Measurements from ENCODE around the gene ZBP1. TPM values are rescaled to one million over a fixed set of nuclear protein-coding genes. Genes with fewer than 3 reads are reported as not detected.

The ZBP1 gene
- total RNA-seq, 6 donors from 2014 or later, result 3.2 to 9.4 (median 4.8) TPM

DNA sequence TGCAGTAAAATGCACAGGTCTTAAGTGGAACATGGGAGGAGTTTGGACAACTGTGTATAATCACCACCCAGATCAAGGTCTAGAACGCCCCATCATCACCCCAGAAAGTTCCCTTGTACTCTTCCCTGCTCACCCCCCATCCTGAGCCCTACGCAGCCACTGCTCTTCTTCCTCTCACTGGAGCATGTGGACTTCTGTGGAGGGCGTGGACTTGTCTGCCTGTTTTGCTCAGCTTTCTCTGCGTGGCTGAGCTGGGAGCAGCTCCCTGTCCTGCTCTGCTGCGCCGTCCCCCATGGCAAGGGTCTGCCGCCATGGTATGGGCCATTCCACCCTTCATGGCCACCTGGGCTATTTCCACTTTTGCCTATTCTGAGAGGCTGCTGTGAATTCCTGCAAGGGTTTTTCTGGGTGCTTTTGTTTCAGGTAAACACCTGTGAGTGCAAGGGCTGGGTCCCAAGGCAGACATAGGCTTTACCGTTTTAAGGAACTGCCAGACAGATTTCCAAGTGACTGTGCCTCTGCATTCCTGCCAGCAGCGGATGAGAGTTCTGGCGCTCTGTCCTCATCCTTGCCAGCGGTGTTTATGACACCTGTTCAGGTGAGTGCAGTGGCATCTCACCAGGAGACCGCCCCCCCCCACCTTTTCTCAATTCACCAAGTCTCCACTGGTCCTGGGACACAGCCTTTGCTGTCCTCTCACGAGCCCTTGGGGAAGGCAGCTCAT is 39.6 kb downstream of the ZBP1 start:
- Histone ChIP-seq H3K27me3 (peaks cover 0 to 3% (median 1%) of the 10 kb centered on the region in 4 donors), H3K4me3 (no peak overlapping the region), H3K27ac (no peak overlapping the region), H3K9me3 (no peaks in the 10 kb centered on the region), H3K4me1 (peaks cover 19 to 26% (median 22%) of the 10 kb centered on the region in 4 donors), H3K36me3 (no peaks in the 10 kb centered on the region)
- TF ChIP-seq, protein P1, sequence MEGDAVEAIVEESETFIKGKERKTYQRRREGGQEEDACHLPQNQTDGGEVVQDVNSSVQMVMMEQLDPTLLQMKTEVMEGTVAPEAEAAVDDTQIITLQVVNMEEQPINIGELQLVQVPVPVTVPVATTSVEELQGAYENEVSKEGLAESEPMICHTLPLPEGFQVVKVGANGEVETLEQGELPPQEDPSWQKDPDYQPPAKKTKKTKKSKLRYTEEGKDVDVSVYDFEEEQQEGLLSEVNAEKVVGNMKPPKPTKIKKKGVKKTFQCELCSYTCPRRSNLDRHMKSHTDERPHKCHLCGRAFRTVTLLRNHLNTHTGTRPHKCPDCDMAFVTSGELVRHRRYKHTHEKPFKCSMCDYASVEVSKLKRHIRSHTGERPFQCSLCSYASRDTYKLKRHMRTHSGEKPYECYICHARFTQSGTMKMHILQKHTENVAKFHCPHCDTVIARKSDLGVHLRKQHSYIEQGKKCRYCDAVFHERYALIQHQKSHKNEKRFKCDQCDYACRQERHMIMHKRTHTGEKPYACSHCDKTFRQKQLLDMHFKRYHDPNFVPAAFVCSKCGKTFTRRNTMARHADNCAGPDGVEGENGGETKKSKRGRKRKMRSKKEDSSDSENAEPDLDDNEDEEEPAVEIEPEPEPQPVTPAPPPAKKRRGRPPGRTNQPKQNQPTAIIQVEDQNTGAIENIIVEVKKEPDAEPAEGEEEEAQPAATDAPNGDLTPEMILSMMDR (IDR thresholded peaks at IDR 0.05), result no peak
- TF ChIP-seq EP300 (IDR thresholded peaks at IDR 0.05), result no peak
- no peak for TF ChIP-seq POLR2A (IDR thresholded peaks at IDR 0.05)
- TF ChIP-seq POLR2AphosphoS5 (IDR thresholded peaks at IDR 0.05), result no peak
- DNase-seq (no peak), ATAC-seq (ENCODE audit: low FRiP score in 2 of 2) (no peak)
- WGBS, 2 donors, result 77 to 81% methylated on average over 12 of the region's 13 CpGs

DNA sequence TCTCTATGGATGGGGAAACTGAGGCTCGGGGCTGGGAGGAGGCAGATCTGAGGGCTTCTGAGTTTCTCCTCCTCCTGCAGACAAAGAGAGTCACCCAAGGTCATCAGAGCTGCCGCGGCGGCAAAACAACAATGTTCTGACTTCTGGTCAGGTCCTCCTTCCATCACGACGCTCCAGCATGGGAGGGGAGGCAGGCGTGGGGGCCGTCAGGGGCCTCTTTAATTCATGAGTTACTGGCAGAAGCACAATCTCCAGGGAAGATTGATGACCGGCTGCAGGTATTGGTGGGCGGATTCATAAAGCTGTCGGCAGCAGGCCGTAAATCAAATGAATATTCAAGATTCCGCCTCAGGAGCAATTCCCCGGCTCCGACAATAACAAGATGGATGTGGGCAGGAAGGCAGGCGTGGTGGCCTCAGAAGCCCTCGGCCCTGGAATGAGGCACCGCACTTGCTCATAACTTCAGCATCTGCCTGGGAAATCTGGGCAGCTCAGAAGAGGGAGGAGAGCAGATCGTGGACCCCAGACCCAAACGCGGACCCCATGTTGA is 40.3 kb downstream of the ZBP1 start:
- TF ChIP-seq POLR2AphosphoS5 (IDR thresholded peaks at IDR 0.05) (no peak), POLR2A (IDR thresholded peaks at IDR 0.05) (no peak), EP300 (IDR thresholded peaks at IDR 0.05) (no peak)
- TF ChIP-seq, protein P1 (IDR thresholded peaks at IDR 0.05), result no peak
- DNase-seq (no peak), ATAC-seq (ENCODE audit: low FRiP score in 2 of 2) (no peak)
- Histone ChIP-seq H3K4me1 (peaks cover 19 to 26% (median 22%) of the 10 kb centered on the region in 4 donors), H3K36me3 (no peaks in the 10 kb centered on the region), H3K27ac (no peak overlapping the region), H3K27me3 (peaks cover 0 to 3% (median 1%) of the 10 kb centered on the region in 4 donors), H3K9me3 (no peaks in the 10 kb centered on the region), H3K4me3 (no peak overlapping the region)
- 34 to 40% methylated on average over 16 to 21 of the region's 21 CpGs for WGBS, 2 donors

DNA sequence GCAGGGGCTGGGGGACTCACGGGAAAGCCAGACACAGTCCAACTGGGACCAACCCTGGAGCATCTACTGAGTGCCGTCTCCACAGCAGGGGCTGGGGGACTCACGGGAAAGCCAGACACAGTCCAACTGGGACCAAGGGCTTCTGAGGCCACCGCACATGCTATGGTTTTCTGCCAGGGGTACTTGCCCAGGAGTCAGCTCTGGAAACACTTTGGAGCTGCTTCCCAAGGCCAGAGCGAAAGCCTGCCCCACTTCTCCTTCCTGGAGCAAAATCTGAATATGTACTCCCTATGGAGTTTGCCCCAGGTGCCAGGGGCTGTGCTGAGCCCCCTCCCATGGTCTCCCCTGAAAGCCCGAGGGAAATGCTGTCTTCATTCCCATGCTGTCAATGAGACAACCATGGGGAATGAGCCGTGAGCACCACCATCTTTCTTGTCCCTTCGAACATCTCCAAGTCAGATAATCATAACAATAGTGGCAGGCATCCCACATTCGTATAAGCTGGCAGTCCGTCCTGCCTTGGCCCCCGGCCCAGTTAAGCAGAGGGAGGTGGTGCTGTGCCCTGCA is 40.8 kb downstream of the ZBP1 start:
- no peak for DNase-seq
- Histone ChIP-seq H3K27me3 (peaks cover 0 to 3% (median 1%) of the 10 kb centered on the region in 4 donors), H3K27ac (no peak overlapping the region), H3K4me1 (peaks cover 19 to 26% (median 22%) of the 10 kb centered on the region in 4 donors), H3K4me3 (no peak overlapping the region), H3K9me3 (no peaks in the 10 kb centered on the region), H3K36me3 (no peaks in the 10 kb centered on the region)
- no peak for ATAC-seq (ENCODE audit: low FRiP score in 2 of 2)
- WGBS, 2 donors, result 54 to 68% methylated on average over 8 to 11 of the region's 11 CpGs
- TF ChIP-seq POLR2AphosphoS5 (IDR thresholded peaks at IDR 0.05), result no peak
- TF ChIP-seq POLR2A (IDR thresholded peaks at IDR 0.05), result no peak

DNA sequence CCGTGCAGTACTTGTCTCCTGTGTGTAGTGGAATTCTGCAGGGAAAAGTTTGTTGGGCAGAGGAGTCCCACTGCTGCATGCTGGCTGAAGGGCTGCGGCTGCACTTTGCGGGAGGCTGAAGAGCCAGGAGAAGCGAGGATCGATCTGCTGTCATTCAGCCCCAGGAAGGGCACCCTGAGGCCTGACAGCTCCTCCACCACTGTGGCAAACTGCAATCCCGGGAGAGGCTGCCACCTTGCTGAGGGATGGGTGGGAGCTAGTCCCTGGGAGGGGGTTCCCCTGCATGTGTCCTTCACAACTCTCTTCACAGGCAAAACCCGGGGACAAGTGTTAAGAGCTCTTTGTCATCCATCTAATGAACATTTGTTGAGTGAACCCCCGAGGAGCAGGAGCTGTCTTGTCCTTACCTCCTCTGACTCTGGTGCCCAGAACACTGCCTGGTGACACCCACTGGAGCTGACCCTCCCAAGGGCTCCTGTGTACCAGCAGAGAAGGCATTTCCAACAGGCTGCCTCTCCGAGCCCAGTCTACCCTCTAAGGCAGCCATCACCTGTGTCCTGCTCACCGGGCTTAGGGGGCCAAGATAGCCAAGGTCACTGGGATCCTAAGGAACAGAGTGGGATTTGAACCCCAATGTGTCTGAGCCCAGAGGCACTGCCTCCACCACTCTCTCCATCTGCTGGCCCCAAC is 41.6 kb downstream of the ZBP1 start:
- no peak for TF ChIP-seq EP300 (IDR thresholded peaks at IDR 0.05)
- TF ChIP-seq, protein P1 (IDR thresholded peaks at IDR 0.05), result no peak
- TF ChIP-seq POLR2A (IDR thresholded peaks at IDR 0.05), result no peak
- Histone ChIP-seq H3K27me3 (peaks cover 0 to 3% (median 1%) of the 10 kb centered on the region in 4 donors), H3K27ac (no peak overlapping the region), H3K9me3 (no peaks in the 10 kb centered on the region), H3K4me3 (no peak overlapping the region), H3K36me3 (no peaks in the 10 kb centered on the region), H3K4me1 (peaks cover 19 to 26% (median 22%) of the 10 kb centered on the region in 4 donors)
- ATAC-seq (ENCODE audit: low FRiP score in 2 of 2) (no peak), DNase-seq (no peak)
- 72 to 81% methylated on average over 7 to 10 of the region's 10 CpGs for WGBS, 2 donors

Measured in upper lobe of left lung (tissue), 6 donors.